Right renal pelvis (tissue), 4 donors: ENCODE data around the gene TSHZ1. TPM values are rescaled to one million over a fixed set of nuclear protein-coding genes. Genes with fewer than 3 reads are reported as not detected.

ENCODE experiments used
- DNase-seq, 4 donors: peaks; one replicate each; pipeline ENCODE4 v3.0.0-alpha.2; 2013; ENCODE audit warnings: low read depth in 4 of 4, low spot score in 3 of 4, missing footprints in 1 of 4
- polyA plus RNA-seq, 4 donors: library from polyadenylated mRNA; unstranded; fragments of 120-200 nt; gene quantifications; one replicate each; pipeline ENCODE4 v1.2.1, GENCODE V29; 2013; ENCODE audit not compliant: insufficient read length in 4 of 4

The TSHZ1 gene
- polyA plus RNA-seq, result 10 to 100 TPM; 32.6 to 38.7 (median 36.4) TPM

DNA sequence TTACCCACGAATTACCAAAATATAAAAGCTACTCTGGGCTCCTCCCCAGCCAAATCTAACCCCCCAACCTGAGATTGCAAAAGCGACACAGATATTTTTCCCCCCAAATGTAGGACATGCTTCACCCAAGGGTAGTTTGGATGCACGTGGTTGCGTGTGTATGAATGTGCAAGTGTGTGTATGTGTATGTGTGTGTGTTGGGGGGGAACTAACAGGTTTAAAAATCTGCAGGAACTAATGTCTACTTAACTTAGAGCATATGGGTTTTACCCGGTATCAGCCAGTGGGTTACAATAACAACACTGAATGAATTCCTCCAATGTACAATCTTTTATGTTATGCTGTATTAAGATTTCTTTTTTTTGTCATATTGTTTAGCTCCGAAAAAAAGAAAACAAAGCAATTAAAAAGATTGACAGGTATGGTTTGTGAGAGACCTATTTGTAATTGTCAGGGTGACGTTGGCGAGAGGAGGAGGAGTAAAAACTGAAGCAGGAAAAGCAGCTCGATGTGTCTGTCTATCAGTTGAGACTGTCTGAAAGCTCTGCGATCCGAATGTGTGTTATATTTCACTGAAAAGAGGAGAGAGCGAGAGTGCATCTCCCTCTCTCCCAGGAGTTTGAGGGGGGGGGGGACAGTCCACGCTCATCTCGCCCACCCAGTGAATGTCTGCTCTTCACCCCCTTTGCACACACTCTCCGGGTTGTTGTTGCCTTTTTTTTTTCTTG lies at the start of gene TSHZ1:
Gene TSHZ1, plus strand, starts transcription at position 524 of the 728 bp plus-strand sequence. CDS start 1,080 bp downstream, outside the sequence.
- DNase-seq, result peak in 1 of 4 donors; percentile 81

- no peak for DNase-seq
Observed at GRCh38 chr18:75161256-75162028, 49.2 kb upstream of the TSHZ1 start.

DNA sequence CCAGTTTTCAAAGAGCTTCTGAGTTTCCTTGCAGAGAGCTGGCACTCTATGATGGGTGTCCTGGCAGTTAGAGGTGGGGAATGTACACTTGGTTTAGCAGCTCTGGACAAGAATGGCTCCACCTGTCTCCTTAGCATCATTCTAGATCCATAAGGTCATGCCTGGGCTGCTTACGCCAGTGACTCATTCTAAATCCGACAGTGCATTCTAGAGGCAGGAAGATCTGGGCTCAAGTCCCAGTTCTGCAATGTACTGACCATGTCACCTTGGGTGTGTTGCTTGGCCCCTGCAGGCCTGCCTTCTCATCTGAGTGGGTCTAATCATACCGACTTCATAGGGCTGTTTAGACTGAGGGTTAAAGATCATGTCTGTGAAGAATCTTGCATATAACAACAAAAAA lies 48.1 kb upstream of the TSHZ1 start:
- DNase-seq, result no peak

- DNase-seq, result no peak
Observed at GRCh38 chr18:75162978-75163377, 47.6 kb upstream of the TSHZ1 start.

DNA sequence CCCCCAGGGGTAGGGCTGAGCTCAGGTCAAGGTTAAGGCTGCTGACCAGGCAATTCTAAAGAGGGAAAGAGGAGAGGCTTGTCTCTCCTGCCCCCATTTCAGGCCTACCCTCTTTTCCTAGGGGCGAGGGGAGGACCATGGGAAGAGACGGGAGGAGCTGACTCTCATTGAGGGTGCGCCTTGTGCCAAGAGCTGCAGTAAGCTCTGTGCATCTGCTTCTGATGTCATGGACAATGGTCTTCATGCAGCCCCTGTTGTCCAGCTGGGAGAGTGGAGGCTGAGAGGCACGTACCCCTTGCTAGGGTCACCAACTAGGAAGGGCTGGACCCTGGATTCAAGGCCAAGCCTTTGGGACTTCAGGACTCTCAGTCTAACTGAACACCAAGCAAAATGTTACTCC lies 46.9 kb upstream of the TSHZ1 start:
- no peak for DNase-seq

GRCh38 chr18:75164479-75164878 lies 46.1 kb upstream of the TSHZ1 start:
- DNase-seq, result no peak

DNA sequence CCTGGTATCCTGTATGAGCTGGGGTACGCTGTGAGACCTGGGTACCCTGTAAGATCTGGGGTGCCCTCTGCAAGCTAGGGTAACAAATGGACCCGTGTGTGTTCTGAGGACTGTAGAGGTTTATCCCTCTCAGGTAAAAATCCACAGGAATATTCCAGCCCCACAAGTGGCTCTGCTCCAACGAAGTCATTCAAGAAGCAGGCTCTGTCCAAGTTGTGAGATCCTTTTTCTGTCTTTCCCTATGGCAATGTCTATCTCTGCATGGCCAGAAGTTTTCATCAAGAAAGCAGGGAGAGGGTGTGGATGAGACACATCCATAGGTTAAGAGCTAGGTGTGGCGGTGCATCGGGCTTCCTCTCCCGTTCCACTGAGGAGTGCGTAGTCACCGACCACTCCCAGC lies 44.7 kb upstream of the TSHZ1 start:
- DNase-seq, result no peak

DNA sequence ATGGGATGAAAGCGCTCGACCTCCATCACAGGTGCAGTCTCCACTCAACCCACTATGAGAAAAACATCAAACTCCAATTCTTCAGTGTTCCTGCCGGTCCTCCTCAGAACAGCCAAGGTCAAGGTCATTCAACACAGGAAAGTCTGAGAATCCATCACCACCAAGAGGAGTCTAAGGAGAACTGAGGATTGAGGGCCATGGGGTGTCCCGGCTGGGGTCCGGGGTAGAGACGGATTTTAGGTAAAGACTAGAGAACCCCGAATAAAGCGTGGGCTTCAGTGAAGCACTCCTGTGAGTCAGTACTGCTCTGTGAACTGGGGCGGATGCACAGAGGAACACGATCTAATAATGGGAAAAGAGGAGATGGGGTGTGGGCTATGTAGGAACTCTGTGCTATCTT lies 43.5 kb upstream of the TSHZ1 start:
- no peak for DNase-seq

DNA sequence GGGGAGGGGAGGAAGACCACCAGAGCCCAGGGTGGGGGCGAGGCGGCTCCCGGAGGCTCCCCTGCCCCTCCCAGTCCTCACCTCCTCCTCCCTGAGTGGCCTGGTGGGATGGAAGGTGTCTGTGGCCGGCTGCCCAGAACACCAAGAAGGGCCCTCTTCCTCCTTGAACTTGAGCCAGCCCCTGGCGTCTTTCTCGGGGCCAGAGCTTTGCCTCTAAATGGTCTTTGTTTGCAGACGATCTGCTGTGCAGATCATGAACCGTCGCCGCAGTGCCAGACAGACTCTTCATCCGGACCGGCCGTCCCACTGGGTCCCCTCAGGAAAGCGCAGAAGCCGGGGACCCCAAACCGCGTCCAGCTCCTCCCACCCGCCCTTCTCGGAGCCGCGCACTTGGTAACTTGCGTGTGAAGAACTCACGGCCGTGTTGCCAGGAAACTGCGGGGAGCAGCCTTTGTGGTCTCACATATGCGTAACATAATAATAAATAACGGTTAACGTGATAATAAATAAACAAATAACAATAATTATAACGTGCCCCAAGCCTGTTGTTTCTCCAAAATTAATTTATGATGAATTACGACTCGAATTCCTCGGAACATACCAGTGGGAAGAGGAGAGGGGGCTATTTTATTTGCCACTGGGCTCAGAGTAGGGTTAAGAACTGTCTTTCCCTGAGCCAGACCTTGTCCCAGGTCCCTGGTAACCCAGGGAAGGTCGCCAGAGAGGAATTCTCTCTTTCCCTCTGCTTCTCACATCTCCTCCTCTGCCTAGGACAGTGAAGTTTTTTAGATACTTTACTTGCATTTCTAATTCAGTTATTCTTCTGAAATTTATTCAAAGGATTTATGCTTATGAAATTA lies 42.6 kb upstream of the TSHZ1 start:
- no peak for DNase-seq

- no peak for DNase-seq
Observed at GRCh38 chr18:75168619-75169018, 42.0 kb upstream of the TSHZ1 start.

DNA sequence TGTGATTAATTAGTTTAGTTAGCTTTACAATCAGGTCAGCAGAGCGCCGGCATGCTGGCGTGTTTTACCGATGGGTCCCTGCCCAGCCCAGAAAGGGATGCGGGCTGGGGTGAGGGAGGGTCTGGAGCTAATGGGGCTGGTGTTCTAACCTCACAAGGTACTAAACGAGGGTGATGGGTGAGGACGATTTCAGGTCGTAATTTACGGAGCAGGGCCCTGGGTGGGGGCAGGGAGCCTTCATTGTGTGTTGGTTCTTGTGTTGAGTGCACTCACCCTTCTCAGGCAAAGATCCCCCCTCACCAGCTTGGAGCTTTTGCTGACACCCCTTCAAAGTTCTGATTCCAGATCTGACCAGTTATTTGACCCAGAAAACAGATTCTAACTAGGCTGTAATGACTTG lies 41.2 kb upstream of the TSHZ1 start:
- DNase-seq, result no peak

- no peak for DNase-seq
Observed at GRCh38 chr18:75170022-75170789, 40.4 kb upstream of the TSHZ1 start.

- DNase-seq, result no peak
Observed at GRCh38 chr18:75170916-75171315, 39.7 kb upstream of the TSHZ1 start.

DNA sequence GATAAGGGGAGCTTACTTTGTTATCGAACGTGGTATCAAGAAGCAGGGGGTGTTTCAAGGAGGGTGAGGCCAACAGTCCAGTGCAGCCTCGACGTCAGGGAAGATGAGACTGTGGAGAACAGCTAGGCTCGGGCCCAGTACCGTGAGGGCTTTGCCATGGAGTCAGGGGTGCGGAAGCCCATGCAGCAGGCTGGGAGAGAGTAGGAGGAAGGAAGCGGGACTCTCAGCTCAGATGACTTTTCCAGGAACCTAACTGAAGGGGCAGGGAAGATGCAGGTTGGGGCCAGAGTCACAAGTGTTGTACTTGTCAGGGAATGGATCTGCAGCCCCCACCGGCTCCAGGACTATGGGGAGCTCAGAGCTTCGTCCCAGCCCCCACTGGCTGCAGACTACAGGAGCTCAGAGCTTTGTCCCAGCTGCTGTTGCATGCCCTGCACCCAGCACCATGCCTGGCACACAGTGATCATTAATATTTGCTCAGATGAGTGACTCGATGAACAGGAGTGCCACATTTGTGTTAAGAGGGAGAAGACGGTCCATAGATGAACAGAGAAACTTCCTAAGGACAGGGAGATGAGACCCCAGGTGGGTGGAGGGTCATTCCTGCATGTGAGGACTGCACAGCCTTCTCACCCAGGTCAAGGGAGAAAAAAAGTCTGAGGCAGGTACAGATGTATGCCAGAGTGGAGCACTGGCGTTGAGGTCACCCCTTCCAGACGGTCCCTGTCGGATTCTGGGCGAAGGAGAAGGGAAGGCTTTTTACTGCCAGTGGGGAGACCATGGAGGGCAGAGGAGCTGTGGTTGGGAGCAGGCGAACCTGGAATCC lies 38.1 kb upstream of the TSHZ1 start:
- no peak for DNase-seq

DNA sequence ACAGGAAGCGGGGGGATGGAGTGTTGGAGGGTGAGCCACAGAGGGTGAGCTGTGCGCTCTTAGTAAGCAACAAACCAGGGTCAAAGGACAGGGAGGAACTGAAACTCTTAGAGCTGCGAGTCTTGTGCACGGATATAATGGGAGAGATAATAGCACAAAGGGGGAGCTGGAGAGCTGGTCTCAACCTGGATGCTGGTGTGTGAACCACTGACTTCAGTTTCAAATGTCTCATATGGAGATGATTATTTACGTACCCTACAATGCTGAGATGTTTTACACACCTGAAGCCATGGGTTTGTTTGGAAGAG lies 37.5 kb upstream of the TSHZ1 start:
- no peak for DNase-seq

GRCh38 chr18:75173738-75174137 lies 36.9 kb upstream of the TSHZ1 start:
- no peak for DNase-seq

DNA sequence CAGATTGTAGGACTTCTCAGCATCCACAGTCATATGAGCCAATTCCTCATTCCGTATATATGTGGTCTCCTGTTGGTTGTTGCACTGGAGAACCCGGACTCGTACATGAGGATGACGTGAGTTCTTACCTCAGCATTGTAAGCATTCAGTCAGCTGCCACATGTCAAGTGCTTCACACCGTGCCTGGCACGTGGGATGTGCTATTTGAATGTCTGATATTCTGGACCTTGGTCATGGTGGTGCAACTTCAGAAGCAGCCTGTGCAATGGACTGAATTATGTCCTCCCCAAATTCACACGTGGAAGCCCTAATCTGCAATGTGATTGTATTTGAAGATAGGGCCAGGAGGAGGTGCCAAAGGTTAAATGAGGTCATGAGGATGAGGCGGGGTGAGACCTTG lies 33.7 kb upstream of the TSHZ1 start:
- DNase-seq, result no peak

DNA sequence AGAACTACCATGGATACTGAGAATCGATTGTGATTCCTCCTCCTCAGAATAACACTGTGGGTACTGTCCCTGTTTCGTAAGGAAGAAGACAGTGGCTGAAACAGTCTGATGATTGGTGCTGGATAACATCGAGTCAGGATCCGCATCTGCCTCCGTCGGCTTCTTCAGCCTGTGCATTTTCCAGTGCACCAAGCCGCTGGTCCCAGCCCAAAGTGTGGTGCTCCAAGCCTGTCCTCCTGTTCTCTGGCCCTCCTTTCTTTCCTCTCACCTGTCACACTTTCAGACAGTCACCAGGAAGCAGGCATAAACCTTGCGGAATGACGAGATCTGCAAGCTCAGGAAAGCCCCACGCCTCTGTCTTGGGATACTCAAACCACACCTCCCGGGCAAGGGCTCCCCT lies 32.2 kb upstream of the TSHZ1 start:
- DNase-seq, result no peak

- no peak for DNase-seq
Observed at GRCh38 chr18:75179819-75180600, 30.6 kb upstream of the TSHZ1 start.
